HG03520 (cell line): Measurements from ENCODE around the gene LMBRD2.
A peak's percentile ranks its signal among the peaks of the same experiment; 100 is the strongest.

Source experiments
- ATAC-seq: cut with Tn5 transposase; IDR thresholded peaks from one replicate; pipeline ENCODE4 v1.9.1; 2021; ENCODE audit warnings: mild to moderate bottlenecking, moderate library complexity; ENCODE audit not compliant: unreplicated experiment

Gene LMBRD2

DNA sequence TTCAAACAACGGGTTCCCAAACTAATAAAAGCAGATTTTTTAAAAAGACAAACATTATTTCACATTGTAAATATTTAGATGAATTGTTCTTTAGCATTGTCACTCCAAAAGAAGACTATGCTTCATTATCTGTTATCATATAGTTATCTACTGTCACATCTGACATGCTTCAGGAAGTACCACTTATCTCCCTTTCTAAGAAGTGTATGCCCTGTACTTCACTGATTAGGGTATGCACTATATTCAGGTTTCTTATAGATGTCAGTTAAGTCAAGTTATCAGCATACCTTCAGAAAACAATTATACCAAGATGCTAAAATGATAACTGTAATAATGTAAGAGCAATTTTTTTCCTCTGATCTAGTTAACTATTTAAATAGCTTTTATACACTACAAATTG lies 40.4 kb downstream of the LMBRD2 start:
- no peak for ATAC-seq

DNA sequence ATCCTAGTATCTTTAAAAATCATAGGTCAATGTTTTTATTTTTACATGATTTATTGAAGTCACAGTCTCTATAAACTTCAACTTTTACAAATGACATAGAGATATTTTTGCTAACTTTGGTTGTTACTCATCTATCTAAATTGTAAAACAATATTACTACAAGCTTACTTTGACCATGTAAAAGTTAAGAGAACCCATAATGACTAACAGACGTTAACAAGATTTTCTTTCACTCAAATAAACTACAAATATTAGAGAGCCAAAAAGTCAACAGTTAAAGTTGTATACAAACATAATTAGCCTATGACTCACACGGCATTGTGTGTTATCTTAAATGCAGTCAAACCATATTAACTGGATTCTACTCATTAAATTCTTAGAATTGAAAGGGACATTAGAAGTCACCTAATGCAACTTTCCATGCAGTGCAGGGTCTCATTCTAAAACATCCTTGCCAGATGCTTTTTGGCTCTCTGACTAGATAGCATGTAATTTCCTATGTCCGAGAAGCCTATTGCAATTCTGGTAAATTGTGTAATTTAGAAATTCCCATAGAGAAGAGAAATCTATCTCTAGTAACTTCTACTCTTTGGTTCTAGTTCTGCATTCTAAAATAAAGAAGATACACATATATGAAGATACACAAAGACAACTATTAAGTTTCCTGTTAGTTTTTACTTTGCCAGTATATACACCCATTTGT lies 42.8 kb downstream of the LMBRD2 start:
- ATAC-seq = no peak

DNA sequence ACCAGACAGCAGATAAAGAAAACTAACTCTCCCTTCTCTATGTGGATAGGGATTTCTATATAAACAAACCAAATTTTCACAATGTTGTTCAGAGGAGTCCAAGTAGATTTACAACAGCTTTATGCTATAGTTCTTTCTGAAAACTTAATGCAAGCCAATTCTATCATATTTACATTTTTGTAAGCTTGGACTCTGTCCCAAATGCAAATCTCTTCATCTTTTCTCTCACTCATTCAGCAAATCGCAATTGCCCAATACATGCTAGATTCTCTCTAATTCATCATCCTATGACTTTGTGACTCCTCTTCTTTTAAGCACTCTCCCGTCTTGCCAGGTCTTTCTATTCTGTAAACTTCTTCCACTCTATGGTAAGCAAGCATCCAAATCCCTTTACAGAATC lies 45.9 kb downstream of the LMBRD2 start:
- ATAC-seq = no peak

DNA sequence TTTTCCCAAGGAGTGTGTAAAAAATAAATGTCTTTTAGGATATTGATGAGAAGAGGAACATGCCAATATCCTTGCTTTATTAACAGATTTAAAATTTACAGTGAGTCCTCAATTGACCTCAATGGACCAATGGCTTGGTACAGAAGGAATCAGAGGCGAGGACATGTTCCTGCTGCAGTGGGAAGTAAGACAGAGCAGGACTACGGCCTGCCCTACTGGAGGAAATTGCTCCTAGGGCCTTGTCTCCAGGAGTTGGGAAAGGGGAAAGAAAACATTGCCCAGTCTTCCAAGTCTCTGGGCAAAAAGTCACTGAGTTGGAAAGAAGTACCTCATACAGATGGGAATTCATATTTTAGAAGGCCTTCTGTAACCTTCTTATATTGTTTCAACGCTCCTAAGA lies 51.9 kb downstream of the LMBRD2 start:
- ATAC-seq = no peak

DNA sequence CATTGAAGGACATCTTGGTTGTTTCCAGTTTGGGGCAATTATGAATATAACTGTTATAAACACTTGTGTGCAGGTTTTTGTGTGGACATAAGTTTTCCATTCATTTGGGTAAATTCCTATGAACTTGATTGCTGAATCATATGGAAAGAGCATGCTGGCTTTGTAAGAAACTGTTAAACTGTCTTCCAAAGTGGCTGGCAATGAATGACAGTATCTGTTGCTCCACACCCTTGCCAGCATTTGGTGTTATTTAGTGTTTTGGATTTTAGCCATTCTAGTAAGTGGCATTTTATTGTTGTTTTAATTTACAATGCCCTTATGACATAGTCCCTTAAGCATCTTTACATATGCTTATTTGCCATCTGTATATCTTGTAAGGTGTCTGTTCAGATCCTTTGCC lies 55.2 kb downstream of the LMBRD2 start:
- ATAC-seq = no peak

DNA sequence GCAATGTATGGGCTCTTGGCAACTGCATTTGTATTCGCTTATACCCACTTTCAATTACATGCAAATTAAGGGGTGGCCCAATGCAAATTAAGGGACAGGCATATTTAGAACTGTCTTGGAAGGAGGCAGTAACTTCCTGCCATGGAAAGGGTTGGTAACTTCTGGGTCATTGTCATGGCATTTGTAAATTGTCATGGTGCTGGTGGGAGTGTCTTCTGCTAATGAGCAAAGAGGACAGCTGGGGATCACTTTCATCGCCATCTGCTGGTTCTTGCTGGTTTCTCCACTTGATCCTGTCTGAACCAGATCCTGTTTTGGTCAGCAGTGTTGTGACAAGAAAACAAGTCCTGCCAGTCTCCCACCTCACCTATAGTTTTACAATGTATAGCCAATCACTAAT lies 61.7 kb downstream of the LMBRD2 start:
- peak; percentile 88 for ATAC-seq

DNA sequence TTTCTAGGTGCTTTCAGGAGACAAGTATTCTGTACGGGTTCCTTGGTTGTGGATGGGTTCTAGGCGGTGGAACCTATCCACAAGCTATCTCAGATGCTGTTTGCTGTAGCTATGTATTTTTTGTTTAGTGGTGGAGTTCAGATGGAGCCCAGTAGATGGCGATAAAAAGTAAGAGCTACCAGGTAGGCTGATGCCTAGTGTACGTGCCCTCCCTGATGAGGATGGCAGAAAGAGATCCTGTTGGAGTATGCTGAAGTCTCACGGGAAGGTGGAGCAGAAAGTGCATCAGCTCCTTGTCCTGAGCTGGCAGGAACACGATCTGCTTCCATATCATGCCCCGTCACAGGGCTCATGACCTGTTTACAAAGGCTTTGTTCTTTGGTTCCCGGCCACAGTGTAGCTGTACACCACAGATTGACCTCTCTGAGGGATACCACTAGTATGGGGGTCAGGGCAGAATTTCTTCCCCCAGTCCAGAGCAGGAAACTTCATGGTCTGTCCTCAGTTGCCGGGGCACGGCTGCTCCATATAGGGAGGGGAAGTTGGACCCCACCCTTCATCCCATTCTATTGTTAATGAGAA lies 72.4 kb downstream of the LMBRD2 start:
- ATAC-seq = peak; percentile 90

DNA sequence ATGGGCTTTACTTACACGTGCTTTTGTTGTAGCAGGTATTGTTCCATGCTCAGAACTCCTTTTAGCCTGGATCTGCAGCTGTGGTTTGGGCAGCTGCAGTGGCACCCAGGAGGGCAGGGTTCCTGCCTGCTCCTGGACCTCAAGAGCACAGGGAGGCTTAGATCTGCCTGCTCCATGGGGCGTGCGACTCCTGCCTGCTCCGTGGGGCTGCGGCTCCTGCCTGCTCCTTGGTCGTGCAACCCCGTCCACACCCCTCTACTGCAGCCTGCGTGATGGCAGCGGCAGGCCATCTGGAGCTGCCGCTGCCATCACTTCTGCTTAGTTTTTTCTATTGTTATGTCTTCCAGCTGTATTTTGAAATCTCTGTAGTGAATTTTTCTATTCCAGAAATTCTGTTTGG lies 73.3 kb downstream of the LMBRD2 start:
- ATAC-seq = no peak

DNA sequence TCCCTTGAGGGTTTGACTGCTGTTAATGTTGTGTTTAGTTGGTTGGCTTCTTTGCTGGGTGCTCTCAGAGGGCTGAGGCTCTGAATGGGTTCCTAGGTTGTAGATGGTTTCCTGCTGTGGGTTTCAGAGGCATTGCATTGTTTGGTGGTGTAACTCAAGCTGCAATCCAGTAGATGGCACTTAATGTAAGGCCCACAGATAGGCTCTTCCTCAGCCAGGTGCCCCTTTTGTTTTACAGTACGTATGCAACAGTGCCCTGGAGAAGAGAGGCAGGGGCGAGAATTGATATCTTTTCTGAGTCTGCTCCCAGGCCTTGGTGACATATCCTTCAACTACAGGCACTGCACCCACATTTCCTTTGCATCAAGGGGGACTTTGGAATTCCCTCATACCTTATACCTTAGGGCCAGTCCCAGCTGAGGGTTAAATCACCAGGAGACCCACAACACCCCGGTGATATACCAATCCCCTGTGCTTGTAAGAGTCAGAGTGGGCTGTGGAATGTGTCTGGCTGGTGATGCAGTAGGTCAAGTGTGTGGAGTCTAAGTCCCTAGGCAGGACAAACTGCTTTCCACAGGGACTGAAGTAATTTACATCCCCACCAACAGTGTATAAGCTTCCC lies 78.0 kb downstream of the LMBRD2 start:
- ATAC-seq = peak; percentile 80

DNA sequence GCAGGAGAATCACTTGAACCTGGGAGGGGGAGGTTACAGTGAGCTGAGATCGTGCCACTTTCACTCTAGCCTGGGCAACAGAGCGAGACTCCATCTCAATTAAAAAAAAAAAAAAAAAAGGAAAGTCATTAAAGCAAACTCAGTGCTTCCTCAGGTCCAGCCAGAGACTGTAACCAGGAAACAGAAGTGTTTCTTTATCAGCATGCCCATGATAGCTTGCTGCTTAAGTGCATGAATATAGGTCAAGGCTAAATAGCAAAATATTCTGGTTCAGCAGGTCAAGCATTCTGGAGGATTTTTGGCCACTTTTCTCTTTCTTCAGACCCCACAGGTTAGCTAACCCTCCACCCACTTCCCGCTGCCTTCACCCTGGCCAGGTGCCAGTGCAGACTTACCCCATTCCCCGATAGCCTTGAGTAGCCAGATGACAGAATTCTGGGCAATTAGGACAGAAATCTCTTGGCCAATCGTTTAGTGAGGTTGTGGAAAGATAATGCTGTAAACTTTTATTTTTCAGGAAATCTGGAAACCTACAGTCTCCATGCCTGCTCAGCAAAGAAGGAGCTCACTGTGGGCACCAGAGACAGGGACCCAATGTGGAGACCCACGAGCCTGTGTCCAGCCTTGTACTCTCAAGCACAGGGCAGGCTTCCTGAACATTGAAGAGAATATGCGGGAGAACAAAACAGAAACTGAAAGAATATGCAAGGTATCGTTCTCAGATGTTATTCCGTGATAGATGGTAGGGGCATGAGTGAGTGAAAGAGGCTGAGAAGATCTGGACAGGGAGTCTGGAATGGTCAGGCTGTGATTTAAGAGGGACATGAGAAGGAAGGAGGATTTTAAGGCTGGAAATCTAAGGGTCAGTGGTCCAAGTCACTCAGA lies 80.8 kb downstream of the LMBRD2 start:
- ATAC-seq = no peak

DNA sequence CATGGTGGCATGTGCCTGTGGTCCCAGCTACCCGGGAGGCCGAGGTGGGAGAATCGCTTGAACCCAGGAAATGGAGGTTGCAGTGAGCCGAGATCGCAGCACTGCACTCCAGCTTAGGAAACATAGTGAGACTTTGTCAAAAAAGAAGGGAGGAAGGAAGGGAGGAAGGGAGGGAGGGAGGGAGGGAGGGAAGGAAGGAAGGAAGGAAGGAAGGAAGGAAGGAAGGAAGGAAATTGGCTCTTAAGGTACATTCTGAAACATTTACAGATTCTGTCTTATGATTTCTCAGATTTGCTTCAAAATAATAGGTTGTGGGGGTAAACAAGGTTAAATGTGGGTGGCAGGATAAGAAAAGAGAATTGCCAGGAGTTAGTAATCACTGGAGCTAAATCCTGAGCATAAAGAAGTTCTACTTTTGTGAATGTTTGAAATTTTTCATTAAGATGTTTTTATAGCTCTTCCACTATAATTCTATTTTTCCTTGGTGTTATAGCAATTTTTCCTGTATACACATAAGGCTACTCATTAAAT lies 82.9 kb downstream of the LMBRD2 start:
- ATAC-seq = no peak

DNA sequence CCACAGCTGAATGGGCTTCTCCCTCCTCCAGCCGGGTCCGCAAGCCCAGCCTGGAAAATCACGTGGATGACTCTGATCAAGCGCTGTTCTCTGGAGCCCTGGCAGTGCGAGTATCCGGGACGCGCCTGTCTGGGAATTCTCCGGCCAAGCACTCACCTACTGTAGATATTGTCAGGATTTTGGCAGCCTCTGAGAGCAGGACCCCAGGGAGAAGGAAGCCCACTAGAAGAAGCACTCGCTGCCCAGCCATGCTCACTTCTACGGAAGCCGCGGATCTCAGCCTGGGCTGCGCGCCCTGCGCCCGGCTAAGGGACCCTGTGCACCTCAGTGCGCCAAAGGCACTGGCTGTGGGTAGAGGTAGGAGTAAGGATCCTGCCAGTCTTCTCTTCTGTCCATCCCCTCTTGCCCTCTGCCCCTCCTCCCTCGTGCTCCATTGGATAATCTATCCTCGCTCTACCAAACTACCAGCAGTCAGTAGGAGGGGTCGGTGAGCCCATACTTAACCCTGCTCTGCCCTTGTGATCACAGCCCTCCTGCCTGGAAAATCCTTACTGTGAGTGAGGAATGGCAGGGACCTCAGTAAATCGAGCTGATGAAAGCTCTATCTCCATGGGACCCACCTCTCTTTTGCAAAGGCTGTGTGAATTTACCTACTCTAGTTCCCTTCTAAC lies 85.0 kb downstream of the LMBRD2 start, which contains the start of gene UGT3A2:
Gene UGT3A2, minus strand, starts transcription at position 343 of the 671 bp plus-strand sequence. Its CDS starts 93 bp downstream, at position 250.
- no peak for ATAC-seq

DNA sequence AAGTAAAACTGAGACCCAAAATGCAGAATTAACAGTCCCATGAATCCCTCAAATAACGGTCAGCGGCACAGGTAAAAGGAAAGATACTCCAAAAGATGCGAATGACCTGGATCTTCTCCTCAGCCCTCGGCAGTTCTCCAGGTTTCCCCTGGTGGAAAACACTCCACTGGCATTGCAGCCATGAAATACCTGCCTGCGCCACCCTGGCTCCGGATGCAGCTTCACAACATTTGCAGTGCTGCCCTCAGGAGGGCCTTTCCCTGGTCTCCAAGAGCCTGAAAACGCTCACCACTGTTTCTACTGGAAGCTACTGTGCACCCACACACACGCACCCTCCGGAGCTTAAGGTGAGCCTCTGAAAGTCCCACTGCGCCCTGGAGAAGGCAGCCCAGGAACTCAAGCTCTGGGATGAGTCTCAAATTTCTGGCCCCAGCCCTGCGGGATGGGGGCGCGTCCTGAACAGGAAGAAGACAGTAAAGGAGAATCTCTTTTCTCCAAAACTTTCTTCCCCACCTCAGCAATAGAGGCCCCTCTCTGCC lies 85.6 kb downstream of the LMBRD2 start:
- no peak for ATAC-seq

DNA sequence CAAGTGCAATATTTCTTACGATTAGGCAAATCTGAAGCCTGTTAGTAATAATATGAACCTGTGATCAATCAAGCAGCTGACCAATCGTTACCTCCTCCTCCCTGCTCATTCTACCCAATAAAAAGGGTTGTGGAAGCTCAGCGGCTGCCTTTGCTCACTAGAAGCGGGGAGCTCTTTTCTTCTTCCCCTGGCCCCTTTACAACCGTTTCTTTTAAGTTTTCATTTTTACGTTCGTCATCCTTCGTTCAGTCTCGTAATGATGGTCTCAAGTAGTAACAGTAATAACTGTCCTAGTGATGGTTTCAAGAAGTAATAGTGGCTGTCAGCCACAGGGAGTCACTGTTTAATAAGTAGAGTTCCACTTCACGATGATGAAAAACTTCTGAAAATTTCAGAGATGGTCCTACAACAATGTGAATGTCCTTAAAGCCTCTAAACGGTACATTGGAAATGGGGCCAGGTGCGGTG lies 91.2 kb downstream of the LMBRD2 start:
- ATAC-seq = no peak

DNA sequence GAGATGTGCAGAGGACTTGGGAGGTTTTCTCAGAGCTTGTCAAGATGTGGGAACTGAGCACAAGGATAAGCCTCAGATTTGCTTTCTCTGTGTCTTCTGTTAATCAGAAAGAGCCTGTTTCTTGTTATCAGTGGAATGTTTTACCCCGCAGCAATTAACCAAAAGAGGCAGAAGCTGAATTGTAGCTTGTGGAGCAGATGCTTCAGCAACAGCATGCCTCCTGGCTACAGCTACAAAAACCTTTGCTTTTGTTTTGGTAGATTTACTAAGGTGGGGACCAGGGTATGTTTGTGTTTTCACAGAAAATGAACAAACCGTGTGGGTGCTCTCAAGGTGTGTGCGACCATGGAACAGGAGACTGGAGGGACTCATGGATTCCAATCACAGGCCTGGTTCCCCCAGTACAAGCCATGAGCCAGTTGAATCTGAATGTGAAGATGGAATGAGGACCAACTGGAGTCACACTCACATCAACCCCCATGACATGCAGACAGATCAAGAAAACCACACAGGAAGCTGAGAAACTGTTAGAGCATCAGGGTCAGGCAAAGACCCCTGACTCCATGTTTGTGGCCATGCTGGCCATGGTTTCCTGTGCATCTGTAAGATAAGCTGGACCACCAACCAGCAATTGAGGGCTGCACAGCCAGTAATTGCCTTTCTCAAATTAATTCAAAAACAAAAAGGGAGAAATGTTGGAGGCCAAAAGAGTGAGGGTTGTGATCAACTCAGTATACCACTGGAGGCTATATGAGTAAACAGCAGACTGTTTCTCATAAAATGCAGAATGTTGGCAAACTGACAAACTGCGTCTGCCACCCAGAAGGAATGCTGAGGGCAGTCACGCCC lies 91.9 kb downstream of the LMBRD2 start:
- no peak for ATAC-seq

DNA sequence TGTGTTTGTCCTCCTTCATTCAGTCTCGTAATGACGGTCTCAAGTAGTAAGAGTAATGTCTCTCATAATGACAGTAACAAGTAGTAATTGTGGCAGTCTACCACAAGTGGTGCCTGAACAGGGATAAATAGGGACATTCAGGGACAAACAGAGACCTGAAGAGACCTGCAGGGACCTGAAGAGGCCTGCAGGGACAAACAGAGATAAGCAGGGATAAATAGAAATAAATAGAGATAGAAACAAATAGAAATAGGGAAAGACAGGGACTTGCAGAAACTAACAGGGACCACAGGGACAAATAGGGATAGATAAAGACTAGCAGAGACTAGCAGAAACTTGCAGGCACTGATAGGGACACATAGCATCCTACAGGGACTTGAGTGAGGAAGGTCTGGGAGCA lies 92.9 kb downstream of the LMBRD2 start:
- ATAC-seq = no peak

DNA sequence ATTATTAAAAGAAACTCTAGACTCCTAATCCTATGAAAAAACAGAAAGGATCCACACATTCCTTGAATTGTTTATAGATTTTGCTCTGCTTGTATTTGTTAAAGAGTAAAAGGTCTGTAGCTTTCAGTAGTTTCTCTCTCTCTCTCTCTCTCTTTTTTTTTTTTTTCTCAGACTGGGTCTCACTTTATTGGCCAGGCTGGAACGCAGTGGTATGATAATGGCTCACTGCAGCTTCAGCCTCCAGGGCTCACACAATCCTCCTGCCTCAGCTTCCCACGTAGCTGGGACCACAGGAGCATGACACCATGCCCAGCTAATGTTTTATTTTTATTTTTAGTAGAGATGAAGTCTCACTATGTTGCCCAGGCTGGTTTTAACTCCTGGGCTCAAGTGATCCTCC lies 94.3 kb downstream of the LMBRD2 start:
- ATAC-seq = no peak

DNA sequence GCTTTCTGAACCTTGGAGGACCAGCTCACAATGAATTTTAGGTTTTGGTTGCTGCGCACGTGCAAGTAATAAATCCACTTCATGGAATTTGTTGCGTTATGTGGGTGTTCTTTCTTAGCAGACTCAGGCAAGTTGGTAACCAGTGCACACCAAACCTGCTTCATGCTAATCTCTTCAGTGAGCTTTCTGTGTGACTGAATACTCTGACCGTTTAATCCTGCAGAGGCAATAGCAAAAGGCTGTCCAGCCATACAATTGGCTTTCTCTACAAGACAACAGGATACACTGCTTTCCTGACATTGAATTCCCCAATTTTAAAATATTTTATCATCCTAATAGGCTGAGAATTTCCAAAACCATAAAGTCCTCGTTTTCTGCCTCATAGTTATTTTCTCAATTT lies 95.3 kb downstream of the LMBRD2 start:
- ATAC-seq = no peak

DNA sequence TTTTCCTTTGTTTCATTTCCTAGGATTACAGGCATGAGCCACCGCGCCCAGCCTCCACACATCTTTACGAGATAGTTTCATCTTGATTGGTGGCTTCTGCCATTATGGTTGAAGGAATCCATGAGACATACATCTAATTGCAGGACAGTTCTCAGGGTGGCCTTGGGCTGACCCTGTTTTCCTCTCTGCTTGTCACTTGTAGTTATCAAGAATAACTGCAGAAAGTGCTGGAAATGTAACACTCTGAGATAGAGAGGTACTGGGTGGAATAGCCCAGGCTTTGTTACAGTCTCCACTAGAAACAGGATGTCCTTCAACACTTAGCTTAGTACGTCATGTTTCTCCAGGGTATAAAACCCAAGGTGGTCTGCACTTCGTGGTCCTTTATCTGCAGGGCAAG lies 95.7 kb downstream of the LMBRD2 start:
- ATAC-seq = no peak
